Nephron progenitor cell (in vitro differentiated cells): ENCODE measurements around the gene SIM2.

ENCODE experiments used
- DNase-seq: peaks from one replicate; pipeline ENCODE4 v3.0.0; 2021
- H3K27ac Mint-ChIP-seq: 2 replicates; pipeline ENCODE4 v1.8.0; 2021; ENCODE audit warnings: mild to moderate bottlenecking, moderate library complexity, mixed read lengths
- H3K27me3 Mint-ChIP-seq: 2 replicates; pipeline ENCODE4 v1.8.0; 2021; ENCODE audit warnings: mild to moderate bottlenecking, low read depth, mixed read lengths; ENCODE audit not compliant: poor library complexity
- H3K36me3 Mint-ChIP-seq: 2 replicates; pipeline ENCODE4 v1.8.0; 2021; ENCODE audit warnings: low read depth, mixed read lengths
- H3K4me1 Mint-ChIP-seq: 2 replicates; pipeline ENCODE4 v1.8.0; 2021; ENCODE audit warnings: mixed read lengths
- H3K4me3 Mint-ChIP-seq: 2 replicates; pipeline ENCODE4 v1.8.0; 2021; ENCODE audit warnings: mild to moderate bottlenecking, moderate library complexity, mixed read lengths
- H3K9me3 Mint-ChIP-seq: 2 replicates; pipeline ENCODE4 v1.8.0; 2021; ENCODE audit warnings: mild to moderate bottlenecking, moderate library complexity, mixed read lengths
- TF ChIP-seq, protein P1 (sequence below): fragments of 200-600 bp; sonication (generic); IDR thresholded peaks from 2 replicates; pipeline ENCODE4 v1.5.0; 2021; ENCODE audit warnings: antibody characterized with exemption

The SIM2 gene

GRCh38 chr21:36768496-36768895 is 69.6 kb downstream of the SIM2 start:
- H3K4me1 Mint-ChIP-seq: peaks cover 36% of the 10 kb centered on the region
- H3K4me3 Mint-ChIP-seq: no peak overlapping the region
- TF ChIP-seq, protein P1, sequence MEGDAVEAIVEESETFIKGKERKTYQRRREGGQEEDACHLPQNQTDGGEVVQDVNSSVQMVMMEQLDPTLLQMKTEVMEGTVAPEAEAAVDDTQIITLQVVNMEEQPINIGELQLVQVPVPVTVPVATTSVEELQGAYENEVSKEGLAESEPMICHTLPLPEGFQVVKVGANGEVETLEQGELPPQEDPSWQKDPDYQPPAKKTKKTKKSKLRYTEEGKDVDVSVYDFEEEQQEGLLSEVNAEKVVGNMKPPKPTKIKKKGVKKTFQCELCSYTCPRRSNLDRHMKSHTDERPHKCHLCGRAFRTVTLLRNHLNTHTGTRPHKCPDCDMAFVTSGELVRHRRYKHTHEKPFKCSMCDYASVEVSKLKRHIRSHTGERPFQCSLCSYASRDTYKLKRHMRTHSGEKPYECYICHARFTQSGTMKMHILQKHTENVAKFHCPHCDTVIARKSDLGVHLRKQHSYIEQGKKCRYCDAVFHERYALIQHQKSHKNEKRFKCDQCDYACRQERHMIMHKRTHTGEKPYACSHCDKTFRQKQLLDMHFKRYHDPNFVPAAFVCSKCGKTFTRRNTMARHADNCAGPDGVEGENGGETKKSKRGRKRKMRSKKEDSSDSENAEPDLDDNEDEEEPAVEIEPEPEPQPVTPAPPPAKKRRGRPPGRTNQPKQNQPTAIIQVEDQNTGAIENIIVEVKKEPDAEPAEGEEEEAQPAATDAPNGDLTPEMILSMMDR: no peak
- H3K9me3 Mint-ChIP-seq: no peaks in the 10 kb centered on the region
- H3K36me3 Mint-ChIP-seq: peaks cover 16% of the 10 kb centered on the region
- peak overlapping the region; percentile 78 for H3K27ac Mint-ChIP-seq
- no peak for DNase-seq
- peaks cover 3% of the 10 kb centered on the region for H3K27me3 Mint-ChIP-seq

GRCh38 chr21:36769051-36769839 is 70.3 kb downstream of the SIM2 start:
- peaks cover 5% of the 10 kb centered on the region for H3K27me3 Mint-ChIP-seq
- H3K4me3 Mint-ChIP-seq: no peak overlapping the region
- TF ChIP-seq, protein P1: no peak
- peak overlapping the region; percentile 78 for H3K27ac Mint-ChIP-seq
- H3K36me3 Mint-ChIP-seq: peaks cover 16% of the 10 kb centered on the region
- no peaks in the 10 kb centered on the region for H3K9me3 Mint-ChIP-seq
- peaks cover 41% of the 10 kb centered on the region for H3K4me1 Mint-ChIP-seq
- no peak for DNase-seq

GRCh38 chr21:36773117-36773516 is 74.2 kb downstream of the SIM2 start:
- H3K9me3 Mint-ChIP-seq: no peaks in the 10 kb centered on the region
- H3K4me3 Mint-ChIP-seq: no peak overlapping the region
- H3K27me3 Mint-ChIP-seq: peaks cover 2% of the 10 kb centered on the region
- no peaks in the 10 kb centered on the region for H3K36me3 Mint-ChIP-seq
- no peak overlapping the region for H3K27ac Mint-ChIP-seq
- TF ChIP-seq, protein P1: no peak
- DNase-seq: no peak
- H3K4me1 Mint-ChIP-seq: peaks cover 38% of the 10 kb centered on the region

GRCh38 chr21:36773995-36774394 is 75.1 kb downstream of the SIM2 start:
- Mint-ChIP-seq H3K27me3 (peaks cover 2% of the 10 kb centered on the region), H3K27ac (no peak overlapping the region)

DNA sequence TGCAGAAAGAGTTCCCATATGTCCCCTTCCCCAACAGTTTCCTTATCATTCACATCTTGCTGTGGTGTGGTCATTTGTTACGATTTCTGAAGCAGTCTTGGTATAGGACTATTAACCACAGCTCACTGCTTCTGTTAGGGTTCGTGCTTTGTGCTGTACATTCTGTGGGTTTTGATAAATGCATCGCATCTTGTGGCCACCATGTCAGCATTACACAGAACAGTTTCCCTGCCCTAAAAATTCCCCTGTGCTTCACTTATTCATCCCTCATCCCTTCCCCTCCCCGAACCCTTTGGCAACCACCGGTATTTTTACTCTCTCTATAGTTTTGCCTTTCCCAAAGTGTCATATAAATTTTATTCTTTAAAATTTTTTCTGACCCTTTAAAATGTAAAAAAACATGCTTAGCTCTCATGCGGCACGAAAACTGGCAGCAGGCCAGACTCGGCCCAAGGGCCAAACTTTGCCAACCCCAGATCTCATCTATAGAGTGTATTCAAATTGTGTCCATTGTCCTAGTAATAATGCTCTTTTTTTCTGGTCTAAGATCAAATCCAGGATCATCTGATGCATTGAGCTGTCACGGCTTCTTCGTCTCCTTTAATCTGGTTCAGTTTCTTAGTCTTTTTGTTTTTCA is 78.2 kb downstream of the SIM2 start:
- H3K9me3 Mint-ChIP-seq: peaks cover 25% of the 10 kb centered on the region
- H3K36me3 Mint-ChIP-seq: peaks cover 24% of the 10 kb centered on the region
- H3K27me3 Mint-ChIP-seq: peaks cover 2% of the 10 kb centered on the region
- no peak overlapping the region for H3K4me3 Mint-ChIP-seq
- peaks cover 21% of the 10 kb centered on the region for H3K4me1 Mint-ChIP-seq
- no peak for DNase-seq
- no peak overlapping the region for H3K27ac Mint-ChIP-seq
- TF ChIP-seq, protein P1: no peak

More at GRCh38 chr21:36773995-36774394, 75.1 kb downstream of the SIM2 start:
- Mint-ChIP-seq H3K9me3 (peaks cover under 1% of the 10 kb centered on the region), H3K4me1 (peaks cover 29% of the 10 kb centered on the region), H3K4me3 (no peak overlapping the region), H3K36me3 (peaks cover under 1% of the 10 kb centered on the region)
- no peak for DNase-seq
- TF ChIP-seq, protein P1: no peak
